HPDE6-E6E7 (cell line): Measurements from ENCODE around the gene PMM1.
"Not testable (repeated sequence)": the region's sequence is repeated elsewhere in the genome, so short reads cannot be mapped to it uniquely, and the experiment has no call there.

Experiments
- DNase-seq: peaks from one replicate; pipeline ENCODE4 v3.0.0; 2011; ENCODE audit warnings: missing footprints; ENCODE audit errors: extremely low spot score

PMM1 gene

GRCh38 chr22:41563051-41563711 is 26.5 kb downstream of the PMM1 start:
- no peak for DNase-seq

DNA sequence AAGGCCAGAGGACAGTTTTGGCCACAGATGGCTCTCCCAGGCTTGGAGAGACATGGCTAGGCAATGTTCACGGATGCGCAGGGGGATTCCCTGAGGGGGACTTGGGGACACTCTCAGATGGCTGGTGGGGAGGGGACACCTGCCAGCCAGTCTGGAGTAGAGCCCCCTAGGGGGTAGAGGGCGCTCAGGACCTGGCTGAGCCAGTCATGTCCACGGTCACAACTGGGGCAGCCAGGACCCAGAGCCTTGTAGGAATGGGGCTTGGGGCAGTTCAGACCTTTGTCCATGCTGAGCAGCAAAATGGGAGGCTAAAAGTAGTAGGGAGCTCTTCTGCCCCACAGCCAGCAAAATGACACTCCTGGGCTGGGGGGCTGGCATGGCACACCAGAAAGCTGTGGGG is 27.2 kb downstream of the PMM1 start:
- no peak for DNase-seq

DNA sequence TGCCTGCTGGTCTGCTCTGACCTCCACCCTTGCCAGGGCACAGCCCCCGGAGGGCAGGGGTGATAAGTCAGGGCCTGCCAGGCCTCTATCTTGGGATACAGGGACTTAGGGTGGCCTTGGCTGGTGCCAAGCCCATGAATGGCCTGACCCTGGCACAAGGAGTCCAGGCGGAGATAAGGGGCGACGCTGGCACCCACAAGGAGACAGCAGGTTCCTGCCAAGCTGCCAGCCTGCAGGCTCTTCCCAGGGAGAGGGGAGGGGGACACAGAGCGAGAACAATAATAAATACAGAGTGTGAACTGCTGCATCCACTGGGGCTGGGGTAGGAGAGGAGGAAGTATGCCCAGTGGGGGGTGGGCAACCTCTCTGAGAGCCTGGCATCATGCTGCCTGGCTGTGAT is 27.9 kb downstream of the PMM1 start:
- DNase-seq = no peak

DNA sequence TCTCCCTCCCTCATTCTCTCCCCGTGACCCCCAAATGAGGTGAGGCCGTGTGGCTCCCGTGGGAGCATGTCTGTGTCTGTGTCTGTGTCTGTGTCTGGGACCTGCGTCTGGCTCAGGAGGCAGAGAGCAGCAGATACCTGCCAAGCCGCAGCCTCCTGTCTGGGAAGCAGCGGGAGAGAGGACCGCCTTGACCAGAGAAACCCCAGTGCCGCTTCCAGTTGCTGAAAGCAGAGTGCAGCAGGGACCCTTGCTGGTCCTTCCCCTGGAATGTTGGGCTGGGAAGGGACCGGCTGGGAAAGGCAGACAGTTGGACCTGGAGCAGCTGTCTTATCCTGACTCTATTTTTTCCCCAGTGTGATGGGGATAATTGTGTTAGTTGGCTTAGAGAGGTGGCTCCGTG is 28.3 kb downstream of the PMM1 start:
- DNase-seq = no peak

GRCh38 chr22:41560095-41560471 is 29.6 kb downstream of the PMM1 start:
- DNase-seq = no peak

DNA sequence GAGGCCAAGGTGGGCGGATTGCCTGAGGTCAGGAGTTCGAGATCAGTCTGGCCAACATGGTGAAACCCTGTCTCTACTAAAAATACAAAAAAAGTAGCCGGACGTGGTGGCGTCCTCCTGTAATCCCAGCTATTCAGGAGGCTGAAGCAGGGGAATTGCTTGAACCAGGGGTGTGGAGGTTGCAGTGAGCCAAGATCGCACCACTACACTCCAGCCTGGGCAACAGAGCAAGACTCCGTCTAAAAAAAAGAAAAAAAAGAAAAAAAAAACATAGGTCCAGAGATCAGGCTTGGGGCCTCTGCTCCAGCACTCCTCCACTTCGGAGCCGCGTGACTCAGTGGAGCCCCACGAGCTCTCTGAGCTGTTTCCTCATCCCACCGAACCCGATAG is 31.4 kb downstream of the PMM1 start:
- not testable (repeated sequence) for DNase-seq

- DNase-seq = no peak
These were observed 32.0 kb downstream of the PMM1 start for GRCh38 chr22:41557401-41558240.

DNA sequence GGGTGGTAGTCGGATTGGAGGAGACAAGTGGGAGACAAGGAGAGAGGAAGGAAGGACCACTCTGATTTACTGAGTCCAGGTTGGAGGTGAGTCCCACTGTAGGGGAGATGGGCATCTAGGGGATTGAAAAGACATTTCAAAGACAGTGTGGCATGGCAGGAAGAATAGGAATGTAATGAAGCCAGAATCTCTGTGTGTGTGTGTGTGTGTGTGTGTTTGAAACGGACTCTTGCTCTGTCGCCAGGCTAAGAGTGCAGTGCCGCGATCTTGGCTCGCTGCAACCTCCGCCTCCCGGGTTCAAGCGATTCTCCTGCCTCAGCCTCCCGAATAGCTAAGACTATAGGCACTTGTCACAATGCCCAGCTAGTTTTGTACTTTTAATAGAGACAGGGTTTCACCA is 33.1 kb downstream of the PMM1 start:
- DNase-seq = no peak

DNA sequence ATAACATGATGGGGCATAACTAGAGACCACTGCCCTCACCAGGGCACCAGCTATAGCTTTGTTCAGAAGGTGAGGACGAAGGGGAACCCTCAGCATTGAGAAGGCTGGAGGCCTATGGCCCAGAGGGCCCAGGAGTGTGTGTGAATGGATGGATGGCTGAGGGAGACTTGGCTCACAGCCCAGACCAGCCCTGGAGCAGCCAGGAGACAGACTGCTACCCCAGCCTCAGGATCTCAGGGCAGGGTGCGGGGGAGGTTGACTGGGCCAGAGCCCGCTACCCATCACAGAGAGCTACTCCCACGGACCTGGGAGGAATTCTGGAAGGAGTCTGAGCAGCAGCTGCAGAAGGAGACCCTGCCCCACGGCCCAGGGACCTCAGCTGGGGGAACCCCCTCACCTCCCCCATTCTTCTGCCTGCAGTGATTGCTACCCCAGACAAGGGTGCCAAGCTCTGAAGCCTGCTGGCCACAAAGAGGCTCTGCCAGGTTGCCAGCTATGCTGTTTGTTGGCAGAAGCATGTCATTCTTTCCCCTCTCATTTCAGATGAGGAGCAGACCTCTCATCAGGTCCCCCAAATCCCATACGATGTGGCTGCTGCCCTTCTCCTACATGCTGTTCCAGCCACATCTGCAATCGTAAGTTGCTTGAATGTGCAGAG is 34.2 kb downstream of the PMM1 start:
- no peak for DNase-seq

DNA sequence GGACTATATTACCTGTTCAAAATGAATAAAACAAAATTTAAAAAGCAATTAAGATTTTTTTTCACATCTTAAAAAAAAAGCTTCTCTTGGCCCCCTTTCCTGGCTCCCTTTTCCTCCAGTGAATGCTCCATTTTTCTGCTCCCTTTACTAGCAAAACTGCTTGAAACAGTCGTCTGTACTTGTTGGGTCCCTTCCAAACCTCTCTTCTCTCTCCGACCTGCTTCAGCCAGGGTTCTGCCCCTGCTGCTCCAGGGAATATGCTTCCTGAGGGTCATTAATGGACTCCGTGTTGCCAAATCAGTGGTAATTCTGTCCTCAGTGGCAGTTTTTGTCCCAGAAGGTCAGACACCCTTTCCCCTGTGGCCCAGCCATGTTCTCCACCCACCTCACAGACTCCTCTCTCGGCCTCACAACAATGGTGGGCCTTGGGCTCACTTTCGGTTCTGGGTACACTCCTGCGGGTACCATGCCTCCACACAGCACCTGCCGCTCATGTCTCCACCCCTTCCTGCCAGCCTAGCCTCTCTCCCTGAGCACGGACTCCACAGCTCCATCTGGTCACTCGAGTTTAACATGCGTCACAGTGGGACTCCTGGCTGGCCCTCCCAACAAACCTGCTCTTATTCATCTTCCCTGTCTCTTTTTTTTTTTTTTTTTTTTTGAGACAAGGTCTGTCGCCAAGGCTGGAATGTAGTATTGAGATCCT is 37.6 kb downstream of the PMM1 start:
- DNase-seq = no peak

DNA sequence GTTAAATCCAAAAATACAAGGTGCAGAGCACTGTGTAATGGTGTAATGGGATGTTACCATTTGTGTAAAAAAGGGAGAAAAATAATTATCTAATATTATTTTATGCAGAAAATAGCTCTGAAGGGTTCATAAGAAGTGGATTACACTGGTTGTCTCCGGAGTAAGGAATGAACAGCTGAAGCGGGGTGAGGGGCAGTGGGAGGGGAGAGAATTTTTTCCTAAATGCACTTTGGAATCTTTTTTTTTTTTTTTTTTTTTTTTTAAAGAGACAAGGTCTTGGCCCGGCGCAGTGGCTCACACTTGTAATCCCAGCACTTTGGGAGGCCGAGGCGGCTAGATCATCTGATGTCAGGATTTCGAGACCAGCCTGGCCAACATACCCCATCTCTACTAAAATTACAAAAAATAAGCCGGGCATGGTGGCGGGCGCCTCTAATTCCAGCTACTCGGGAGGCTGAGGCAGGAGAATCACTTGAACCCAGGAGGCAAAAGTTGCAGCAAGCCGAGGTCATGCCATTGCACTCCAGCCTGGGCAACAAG is 38.6 kb downstream of the PMM1 start:
- no peak for DNase-seq

GRCh38 chr22:41548830-41549211 is 40.8 kb downstream of the PMM1 start:
- no peak for DNase-seq

DNA sequence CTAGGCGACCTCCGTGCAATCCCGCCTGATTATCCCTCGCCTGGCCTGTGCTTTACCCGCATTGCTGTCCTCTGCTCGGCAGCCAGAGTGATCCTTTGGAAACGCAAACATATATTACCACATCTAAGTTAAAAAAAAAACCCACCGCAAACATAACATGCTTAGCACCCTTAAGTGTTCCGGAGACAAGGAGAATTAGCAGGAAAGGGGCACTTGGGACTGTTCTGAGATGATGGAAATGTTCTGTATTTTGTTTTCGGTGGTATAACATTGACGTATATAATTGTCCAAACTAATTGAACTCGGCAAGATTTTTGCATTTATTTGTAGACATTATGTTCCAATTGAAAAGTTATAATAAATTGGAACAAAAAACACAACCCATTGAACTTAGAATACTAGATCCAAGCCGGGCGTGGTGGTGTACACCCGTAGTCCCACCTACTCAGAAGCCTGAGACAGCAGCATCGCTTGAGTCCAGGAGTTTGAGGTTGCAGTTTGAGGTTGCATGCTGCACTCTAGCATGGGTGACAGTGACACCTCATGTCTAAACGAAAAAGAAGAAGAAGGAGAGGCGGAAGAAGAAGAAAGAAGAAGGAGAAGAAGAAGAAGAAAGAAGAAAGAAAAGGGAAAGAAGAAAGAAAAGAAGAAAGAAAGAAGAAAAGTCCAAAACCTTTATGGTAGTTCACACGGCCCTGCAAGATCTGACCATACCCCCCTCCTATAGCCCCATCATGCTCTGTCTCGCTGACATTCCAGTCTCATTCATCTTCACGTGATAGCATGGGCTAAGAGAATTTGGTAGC is 44.8 kb downstream of the PMM1 start:
- DNase-seq = no peak

DNA sequence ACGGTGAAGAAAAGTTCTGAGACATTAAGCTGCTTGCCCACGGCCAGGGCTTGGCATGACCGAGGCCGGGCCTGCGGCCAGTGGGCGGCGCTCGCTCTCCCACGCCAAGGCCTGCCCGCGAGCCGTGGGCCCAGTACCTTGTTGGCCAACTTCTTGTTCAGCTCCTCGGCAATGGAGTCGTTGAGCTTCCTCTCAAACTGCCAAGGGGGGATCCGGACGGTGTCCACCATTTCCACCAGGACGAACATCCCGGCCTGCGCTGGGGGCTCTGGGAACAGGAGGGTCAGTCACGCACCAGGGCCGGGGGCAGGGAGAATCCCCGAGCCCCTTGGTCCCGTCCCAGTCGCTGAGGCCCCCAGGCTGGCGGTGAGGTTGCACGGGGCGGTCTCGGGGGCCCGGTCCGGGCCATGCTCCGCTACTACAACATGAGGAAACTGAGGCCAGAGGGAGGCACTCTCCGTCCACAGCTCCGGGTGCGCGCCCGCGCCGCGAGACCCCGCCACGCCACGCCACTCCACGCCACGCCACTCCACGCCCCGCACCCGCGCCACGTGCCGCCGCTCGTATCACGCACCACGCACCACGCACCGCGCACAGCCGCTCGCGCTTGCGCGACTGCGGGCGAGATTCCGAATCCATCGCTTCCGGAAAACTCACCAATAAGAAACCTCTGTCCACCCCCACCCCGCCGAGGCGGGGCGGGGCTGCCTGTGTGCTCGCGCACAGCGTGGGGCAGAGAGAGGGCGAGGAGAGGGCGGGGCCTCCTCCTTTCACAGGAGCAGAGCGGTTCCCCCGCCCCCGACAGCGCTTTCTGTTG is 45.6 kb downstream of the PMM1 start, which contains the start of gene POLR3H:
TSS of gene POLR3H (minus strand) at position 617 of the 817 bp plus-strand sequence. CDS start at position 248, 369 bp downstream.
- DNase-seq = peak; percentile 88

- DNase-seq = no peak
These were observed 47.4 kb downstream of the PMM1 start for GRCh38 chr22:41542224-41542623.

DNA sequence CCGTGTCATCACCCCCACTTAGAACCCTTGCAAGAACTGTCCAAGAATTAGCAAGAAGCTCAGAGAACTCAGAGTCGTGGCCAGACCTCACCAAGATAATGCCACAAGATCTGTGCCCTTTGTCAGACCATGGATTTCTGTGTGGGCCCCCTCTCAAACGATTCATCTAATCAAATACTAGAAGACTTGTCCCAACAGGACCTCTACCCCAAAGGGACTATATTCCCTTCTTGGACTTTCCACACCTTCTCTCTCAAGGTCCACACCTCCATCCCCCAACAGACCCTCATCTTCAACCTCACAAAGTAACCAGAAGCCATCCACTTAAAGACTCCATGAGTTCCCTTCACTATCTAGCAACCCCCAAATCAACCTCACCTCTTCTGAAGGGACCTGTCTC is 48.2 kb downstream of the PMM1 start:
- no peak for DNase-seq

- no peak for DNase-seq
These were observed 49.3 kb downstream of the PMM1 start for GRCh38 chr22:41540365-41540764.

DNA sequence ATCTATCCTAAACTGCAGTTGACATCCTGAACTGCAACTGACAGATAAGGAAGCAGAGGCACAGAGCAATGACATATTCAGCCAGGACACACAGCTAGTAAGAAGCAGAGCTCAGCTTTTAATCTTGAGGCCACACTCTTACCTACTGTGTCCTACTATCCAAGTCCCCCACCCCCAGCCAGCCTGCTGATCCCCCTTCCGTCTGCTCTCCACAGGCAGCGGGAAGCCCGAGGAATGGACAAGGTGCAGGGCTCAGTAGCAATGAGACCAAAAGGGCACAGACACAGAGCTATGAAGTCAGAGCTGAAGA is 49.7 kb downstream of the PMM1 start:
- no peak for DNase-seq

- DNase-seq = no peak
These were observed 50.3 kb downstream of the PMM1 start for GRCh38 chr22:41539146-41540005.
